ENCODE measurements around the gene PLEK2. TPM values are rescaled to one million over a fixed set of nuclear protein-coding genes. Genes with fewer than 3 reads are reported as not detected.

The PLEK2 gene
- total RNA-seq, 1 experiment from 2014 or later = 0.55 TPM

DNA sequence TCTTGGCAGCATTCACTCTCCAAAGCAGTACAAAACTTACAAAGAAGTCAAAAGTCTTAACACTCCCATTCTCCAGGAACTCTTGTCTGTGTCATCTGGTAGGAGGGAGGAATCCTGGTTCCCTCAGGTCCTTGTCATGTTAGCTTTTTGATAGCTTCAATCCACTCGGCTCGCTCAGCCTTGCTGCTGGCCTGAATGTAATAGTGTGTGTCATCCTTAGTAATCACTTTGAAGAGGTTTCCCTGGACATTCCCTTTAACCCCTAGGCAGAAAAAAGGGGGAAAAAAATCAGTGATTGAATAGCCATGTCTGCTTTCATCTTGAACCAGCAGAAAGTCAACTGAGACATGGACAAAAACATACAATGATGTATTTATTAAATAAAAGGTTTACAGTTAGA is 24.8 kb downstream of the PLEK2 start:
- in situ Hi-C loops (cut with HindIII; ENCODE audit: low pct_unique_long_range_greater_than_20kb, low sequenced_read_pairs) = no loop called here
- DNase-seq (ENCODE audit: low read depth, low spot score) = no peak

DNA sequence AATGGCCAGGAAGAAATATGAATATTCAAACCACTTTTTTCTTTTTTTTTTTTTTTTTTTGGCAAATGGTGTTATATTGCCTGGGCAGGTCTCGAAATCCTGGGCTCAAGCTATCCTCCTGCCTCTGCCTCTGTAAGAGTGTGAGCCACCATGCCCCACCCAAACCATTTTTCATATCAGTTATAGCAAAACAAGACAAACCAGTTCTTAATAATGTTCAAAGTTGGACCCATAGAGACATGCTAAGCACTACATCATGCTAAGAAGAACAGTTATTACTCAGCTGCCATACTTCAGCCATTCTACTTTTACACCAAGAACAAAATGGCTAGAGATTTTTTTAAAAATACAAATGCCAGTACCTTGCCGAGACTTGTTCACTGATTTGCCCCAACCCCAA is 26.3 kb downstream of the PLEK2 start:
- no peak for DNase-seq (ENCODE audit: low read depth, low spot score)
- in situ Hi-C loops (cut with HindIII; ENCODE audit: low pct_unique_long_range_greater_than_20kb, low sequenced_read_pairs) = no loop called here

DNA sequence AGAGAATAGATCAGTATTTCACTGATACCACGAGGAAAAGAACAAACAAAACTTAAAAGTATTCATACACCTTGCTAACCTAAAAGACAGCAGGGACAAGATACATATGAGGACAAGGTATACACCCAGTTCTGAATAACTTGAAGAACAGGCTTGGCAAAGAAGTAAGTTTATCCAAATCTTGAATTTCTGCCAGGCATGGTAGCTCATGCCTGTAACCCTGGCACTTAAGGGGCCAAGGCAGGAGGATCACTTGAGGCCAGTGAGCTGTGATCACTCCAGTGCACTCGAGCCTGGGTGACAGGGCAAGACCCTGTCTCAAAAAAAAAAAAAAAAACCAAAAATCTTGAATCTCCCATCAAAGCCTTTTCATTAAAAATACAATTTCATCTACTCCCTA is 26.8 kb downstream of the PLEK2 start:
- in situ Hi-C loops (cut with HindIII; ENCODE audit: low pct_unique_long_range_greater_than_20kb, low sequenced_read_pairs) = no loop called here
- no peak for DNase-seq (ENCODE audit: low read depth, low spot score)

DNA sequence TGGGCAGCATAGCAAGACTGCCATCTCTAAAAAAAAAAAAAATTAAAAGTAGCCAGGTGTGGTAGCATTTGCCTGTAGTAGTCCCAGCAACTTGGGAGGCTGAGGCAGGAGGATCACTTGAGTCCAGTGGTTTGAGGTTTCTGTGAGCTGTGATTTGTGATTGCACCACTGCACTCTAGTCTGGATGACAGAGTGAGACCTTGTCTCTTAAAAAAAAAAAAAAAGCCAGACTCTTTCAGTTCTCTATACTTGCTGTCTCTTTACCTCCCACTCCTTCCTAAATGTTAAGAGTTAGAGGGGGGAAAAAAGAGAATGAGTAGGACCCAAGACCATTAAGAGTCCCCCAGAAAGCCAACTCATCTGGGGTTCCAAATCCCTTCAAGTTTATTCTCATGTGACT is 34.0 kb downstream of the PLEK2 start:
- DNase-seq (ENCODE audit: low read depth, low spot score) = no peak
- in situ Hi-C loops (cut with HindIII; ENCODE audit: low pct_unique_long_range_greater_than_20kb, low sequenced_read_pairs) = no loop called here

DNA sequence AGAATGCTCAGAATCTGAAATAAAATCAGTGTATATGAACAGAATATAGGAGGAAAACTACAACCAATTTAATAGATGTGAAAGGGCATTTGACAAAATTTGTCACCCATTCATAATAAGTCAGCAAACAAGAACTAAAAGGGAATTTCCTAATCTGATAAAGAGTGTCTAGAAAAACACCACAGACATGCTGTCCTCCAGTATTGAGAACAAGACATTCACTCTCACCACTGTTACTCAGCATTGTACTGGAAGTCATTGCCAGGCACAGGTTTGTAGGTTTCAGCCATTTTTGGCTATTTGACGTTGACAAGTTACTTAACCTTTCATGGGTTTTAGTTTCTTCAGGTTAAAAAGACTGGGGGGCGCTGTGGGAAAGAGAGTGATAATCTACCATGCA is 38.6 kb downstream of the PLEK2 start:
- in situ Hi-C loops (cut with HindIII; ENCODE audit: low pct_unique_long_range_greater_than_20kb, low sequenced_read_pairs) = no loop called here
- DNase-seq (ENCODE audit: low read depth, low spot score) = no peak

DNA sequence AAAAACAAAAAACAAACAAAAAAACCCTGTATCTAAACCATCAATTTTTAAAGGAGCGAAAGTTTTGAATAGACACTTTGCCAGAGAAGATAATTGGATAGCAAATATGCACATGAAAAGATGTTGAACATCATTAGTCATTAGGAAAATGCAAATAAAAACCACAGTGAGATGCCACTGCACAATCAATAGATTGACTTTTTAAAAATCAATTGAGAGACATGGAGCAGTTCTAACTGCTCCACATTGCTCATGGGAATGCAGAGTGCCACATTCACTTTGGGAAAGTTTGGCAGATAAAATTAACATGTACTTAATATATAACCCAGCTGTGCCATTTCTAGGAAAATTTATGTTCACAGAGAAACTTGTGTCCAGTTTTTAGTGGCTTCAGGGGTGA is 39.1 kb downstream of the PLEK2 start:
- in situ Hi-C loops (cut with HindIII; ENCODE audit: low pct_unique_long_range_greater_than_20kb, low sequenced_read_pairs) = no loop called here
- DNase-seq (ENCODE audit: low read depth, low spot score) = no peak

DNA sequence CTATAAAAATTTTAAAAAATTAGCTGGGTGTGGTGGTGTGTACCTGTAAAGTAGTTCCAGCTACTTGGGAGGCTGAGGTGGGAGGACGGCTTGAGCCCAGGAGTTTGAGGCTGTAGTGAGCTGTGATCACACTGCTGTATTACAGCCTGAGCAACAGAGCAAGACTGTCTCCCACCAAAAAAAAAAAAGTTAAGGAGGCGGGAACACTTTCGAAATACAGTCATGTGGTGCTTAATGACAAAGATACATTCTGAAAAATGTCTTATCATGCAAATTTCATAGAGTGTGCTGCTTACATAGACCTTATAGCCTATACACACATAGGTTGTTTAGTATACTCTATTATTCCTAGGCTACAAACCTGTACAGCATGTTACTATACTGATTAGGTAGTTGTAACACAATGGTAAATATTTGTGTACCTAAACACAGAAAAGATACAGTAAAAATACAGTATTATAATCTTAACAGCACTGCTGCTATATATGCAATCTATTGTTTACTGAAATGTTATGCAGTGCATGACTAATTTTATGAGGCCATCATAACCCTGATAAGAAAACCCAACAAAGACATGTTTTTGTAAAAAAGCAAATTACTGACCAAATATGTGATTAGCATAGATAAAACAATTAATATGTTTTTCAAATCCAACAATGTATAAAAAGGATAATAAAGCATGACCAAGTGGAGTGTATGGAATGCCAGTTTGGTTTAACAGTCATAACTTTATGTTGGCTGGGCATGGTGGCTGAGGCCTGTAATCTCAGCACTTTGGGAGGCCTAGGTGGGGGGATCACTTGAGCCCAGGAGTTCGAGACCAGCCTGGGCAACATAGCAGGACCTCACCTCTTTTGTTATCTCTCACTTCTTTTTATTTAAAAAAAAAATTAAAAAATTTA is 40.5 kb downstream of the PLEK2 start:
- DNase-seq (ENCODE audit: low read depth, low spot score) = peak; percentile 51
- in situ Hi-C loops (cut with HindIII; ENCODE audit: low pct_unique_long_range_greater_than_20kb, low sequenced_read_pairs) = no loop called here

DNA sequence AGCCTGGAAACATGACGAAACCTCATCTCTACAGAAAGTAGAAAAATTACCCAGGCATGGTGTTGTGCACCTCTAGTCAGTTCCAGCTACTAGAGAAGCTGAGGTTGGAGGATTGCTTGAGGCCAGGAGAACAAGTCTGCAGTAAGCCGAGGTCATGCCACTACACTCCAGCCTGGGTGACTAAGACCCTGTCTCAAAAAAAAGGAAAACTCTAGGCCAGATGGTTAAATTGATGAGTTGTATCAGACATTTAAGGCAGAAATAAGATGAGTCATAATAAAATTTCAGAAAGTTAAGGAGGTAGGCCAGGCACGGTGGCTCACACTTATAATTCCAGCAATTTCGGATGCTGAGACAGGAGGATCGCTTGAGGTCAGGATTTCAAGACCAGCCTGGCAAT is 41.1 kb downstream of the PLEK2 start:
- DNase-seq (ENCODE audit: low read depth, low spot score) = no peak
- in situ Hi-C loops (cut with HindIII; ENCODE audit: low pct_unique_long_range_greater_than_20kb, low sequenced_read_pairs) = no loop called here

DNA sequence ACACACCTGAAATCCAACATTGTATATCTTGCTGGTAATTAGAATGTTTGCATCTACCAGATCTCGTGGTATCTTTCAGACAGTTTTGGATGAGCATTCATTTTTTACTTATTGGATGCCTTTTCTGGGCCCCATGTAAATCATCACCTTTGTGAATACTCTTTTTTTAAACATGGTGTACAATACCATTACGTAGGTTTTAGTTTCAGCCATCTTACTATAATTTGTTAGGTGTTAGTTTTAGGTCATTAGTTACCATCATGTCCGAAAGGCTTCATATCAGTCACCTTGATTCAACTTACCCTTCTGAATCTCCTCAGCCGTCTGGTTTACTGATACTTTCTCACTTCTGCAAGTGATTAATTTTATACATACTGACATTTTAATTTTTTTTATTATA is 46.5 kb downstream of the PLEK2 start:
- in situ Hi-C loops (cut with HindIII; ENCODE audit: low pct_unique_long_range_greater_than_20kb, low sequenced_read_pairs) = no loop called here
- DNase-seq (ENCODE audit: low read depth, low spot score) = no peak

DNA sequence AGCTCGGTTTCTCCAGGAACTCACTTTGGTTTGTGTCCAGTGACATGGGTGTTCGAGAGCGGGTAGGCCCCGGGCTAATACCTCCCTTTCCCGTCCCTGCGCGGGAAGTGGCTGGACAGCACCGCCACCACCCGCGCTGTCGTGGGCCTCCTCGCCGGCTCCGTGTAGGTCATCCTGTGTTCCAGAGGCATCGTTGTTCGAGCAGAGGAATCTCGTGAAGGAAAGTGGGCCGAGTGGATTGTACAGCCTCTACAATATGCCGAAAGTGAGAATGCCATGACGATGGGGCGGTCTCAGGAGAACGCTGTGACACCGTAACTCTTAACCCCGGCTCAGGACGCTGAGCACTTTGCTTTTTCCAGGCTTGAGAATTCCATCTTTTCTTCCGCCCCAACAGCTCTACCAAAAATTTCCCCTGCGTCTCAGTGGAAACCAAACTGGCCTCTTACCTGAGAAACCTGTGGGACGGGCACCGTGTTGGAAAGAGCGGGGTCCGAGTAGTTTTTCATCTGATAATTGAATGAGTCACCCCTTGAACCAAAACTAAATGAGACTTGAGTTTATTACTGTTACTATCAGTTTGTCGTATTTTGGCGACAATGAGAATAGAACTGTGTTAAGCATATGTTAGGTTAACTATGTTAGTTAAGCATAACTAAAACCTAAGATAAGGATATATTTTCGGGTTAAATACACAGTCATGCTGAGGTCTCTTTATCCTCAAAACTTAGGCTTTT is 51.3 kb downstream of the PLEK2 start:
- in situ Hi-C loops (cut with HindIII; ENCODE audit: low pct_unique_long_range_greater_than_20kb, low sequenced_read_pairs) = no loop called here

DNA sequence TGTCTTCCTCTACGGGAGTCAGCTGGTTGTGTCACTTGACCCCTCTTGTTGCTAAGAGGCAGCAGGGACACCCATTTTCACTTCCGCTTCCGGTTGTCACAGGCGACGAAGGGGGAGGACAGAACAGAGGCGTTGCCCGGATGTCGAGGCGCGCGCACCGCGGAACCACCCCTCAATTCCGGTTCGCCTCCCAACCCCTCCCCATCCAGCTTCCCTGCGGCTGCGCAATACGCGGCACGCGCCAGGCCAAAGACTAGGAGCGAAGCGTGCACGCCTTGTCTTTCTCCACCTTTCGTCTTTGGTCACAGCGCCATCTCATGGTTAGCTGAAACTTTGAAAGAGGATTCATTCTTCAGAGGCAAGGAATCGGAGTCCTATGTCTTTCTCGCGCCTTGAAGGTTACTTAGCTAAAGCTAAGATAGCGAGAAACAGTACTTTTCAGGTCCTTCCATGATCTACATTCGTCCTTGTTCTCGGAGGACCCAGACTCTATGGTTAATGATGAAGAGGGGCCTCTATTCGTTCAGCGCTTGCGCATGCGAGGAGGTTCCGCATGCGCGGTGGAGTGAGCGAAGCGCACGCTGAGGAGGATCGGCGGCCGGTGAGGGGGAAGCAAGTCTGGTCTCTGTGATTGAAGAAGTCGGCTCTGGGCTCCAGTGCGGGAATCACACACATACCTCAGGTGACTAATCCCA is 52.0 kb downstream of the PLEK2 start, which contains the start of the genes ATP6V1D and EIF2S1:
ATP6V1D (minus strand) TSS at position 30 of the 695 bp plus-strand sequence. CDS start 106 bp downstream, outside the sequence.
EIF2S1 (plus strand) TSS at position 554 of the 695 bp plus-strand sequence. CDS start 4,440 bp downstream, outside the sequence.
- peak; percentile 99 for DNase-seq (ENCODE audit: low read depth, low spot score)
- in situ Hi-C loops (cut with HindIII; ENCODE audit: low pct_unique_long_range_greater_than_20kb, low sequenced_read_pairs) = no loop called here

More for the DNA sequence above, 51.3 kb downstream of the PLEK2 start:
- DNase-seq (ENCODE audit: low read depth, low spot score) = no peak

DNA sequence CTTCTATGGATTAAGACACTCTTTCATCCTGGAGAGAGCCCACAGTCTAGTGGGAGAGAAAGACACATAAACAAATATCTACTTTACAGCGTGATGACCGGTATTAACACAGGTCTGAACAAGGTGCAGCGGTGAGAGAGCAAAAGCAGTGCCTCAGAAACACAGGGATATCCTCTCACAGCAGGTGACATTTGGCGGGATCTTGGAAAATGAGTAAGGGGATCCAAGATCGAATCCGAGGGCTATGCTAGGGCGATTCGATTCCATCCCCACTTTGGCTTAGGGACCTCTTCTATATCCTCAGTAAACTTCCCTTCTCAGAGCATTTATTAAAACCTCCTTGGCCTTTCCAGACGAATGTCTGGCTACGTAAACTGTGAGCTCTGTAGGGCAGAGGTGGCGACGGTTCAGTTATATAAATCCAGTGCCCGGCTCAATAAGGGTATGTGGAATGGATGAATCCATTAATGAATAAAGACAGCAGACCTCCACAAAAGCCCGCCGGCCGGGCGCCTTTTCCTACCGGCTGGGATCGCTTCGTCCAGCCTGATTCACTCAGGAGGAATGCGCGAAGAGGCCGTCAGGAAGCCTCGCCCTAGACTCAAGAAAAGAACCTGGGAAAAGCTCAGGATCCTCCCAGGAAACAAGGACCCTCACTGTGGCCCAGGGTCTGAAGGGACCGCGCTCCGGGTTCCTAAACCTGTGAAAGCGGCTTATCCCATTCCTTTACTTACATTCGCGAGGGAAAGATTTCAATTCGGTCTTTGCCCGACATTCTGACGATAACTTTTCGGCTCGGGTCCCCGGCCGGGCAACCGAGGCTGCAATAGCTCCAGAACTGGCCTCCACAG is 52.8 kb downstream of the PLEK2 start:
- DNase-seq (ENCODE audit: low read depth, low spot score) = peak; percentile 11
- in situ Hi-C loops (cut with HindIII; ENCODE audit: low pct_unique_long_range_greater_than_20kb, low sequenced_read_pairs) = no loop called here

DNA sequence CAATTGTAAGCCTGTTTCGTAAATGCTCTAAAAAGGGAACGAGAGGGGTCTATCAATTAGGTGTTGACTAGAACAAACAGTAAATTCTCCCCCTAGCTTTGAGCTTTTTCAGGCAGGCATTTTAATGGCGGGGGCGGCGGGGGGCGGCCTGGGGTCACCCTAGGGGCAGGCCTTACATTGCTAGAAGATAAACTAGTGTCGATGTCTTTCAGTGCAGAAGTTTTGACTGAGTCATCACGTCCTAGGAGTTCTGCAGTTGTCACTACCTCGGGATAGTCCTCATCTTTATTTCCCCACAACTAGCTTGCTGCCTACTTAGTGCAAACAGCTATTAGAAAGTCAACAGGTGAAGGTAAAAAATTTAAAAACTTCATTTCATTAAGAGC is 54.0 kb downstream of the PLEK2 start:
- DNase-seq (ENCODE audit: low read depth, low spot score) = no peak
- in situ Hi-C loops (cut with HindIII; ENCODE audit: low pct_unique_long_range_greater_than_20kb, low sequenced_read_pairs) = no loop called here

DNA sequence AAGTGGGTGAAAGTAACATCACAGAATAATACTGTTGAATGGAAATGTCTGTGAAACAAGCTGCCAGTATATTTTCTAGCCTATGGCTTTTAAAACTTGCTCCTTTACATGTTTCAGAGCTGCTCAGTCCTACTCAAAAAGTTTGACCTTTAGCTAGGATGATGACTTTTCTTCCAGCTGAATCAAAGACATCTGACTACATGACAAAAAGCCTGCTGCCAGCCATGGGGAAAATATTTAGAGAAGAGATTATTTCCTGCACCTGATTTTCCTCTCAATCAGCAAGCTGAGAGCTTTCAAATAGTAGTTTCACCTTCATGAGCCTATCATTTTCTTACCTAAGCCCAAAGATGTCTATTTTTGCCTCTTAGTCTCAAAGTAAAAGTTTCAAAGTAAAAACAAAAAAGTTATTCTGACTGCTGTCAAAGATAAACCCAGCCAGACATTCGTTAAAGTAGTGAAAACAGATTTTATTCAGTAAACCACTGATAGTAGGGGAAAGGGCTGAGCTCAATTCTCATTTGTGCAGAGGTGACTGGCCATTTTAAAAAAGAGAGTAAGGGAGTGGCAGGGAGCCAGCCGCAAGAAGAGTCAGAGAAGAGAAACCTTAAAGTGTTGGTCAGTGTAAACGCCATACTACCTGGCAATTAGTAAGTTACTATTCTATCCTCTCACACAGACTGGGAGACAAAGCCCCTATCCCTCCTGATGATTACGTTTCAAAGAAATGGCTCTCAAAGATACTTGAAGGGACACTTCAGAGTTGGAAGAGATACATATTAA is 54.6 kb downstream of the PLEK2 start:
- in situ Hi-C loops (cut with HindIII; ENCODE audit: low pct_unique_long_range_greater_than_20kb, low sequenced_read_pairs) = no loop called here
- DNase-seq (ENCODE audit: low read depth, low spot score) = no peak

DNA sequence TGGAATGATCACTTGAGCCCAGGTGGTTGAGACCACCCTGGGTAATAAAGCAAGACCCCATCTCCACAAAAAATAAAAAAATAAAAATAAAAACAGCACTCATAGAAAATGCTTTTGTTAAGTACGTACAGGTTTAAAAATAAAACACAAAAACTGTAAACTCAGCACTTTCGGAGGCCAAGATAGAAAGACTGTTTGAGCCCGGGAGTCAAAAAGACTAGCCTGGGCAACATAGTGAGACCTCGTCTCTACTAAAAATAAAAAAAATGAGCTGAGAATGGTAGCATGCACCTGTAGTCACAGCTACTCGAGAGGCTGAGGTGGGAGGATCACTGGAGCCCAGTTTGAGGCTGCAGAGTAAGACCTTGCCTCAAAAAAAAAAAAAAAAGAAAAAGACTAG is 59.9 kb downstream of the PLEK2 start:
- no peak for DNase-seq (ENCODE audit: low read depth, low spot score)
- in situ Hi-C loops (cut with HindIII; ENCODE audit: low pct_unique_long_range_greater_than_20kb, low sequenced_read_pairs) = no loop called here

DNA sequence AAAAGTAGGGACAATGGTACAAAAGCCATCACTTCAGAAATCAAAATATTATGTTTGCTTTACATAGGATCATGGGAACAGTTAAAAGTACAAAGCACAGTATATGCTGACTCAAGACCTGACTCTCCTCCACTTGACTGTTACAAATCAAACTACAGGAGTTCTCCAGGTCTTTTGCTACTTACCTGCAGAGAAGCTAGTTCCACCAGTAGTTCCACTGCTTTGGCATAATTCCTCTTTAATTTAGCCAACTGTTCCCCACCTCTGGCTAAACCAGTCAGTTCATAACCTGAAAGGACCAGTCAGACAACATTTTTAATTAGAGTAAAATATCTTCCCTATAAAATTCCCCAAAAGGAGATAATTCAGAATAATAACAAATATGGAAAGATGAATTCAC is 66.4 kb downstream of the PLEK2 start:
- in situ Hi-C loops (cut with HindIII; ENCODE audit: low pct_unique_long_range_greater_than_20kb, low sequenced_read_pairs) = no loop called here
- DNase-seq (ENCODE audit: low read depth, low spot score) = no peak
